ENCODE measurements around the gene GABRR1.
"Not testable (repeated sequence)": the region's sequence is repeated elsewhere in the genome, so short reads cannot be mapped to it uniquely, and the experiment has no call there.

GABRR1 gene

DNA sequence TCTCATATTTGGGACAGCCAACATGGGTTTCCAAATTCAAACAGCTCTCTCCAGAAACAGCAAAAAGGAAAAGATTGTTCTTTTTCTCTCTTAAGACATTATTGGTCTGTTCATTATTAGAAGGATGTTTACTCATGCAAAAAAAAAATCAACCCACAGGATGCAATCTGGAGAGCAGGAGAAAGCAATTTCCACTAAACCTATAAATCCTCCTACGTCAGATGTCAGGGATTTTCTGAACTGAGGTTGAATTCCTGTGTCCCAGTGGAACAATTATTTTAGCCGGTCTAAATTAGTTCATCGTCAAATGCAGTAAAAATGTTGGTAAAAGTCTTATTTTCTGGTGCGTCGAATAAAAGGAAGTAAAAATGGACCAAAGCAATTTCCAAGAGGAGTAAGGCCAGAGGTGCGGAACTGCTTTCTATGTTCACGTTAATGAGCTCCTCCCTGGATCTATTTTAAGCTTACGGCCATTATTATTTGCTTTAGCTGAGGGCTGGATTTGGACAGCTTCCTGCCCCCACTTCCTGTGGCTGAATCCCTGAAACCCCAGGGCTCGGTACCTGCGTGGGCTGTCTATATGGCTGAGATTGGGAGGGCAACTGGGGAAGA, at the start of gene GABRR1:
Gene GABRR1 (minus strand): TSS at position 60 of the 612 bp plus-strand sequence. CDS start 36 bp downstream, at position 24.
- DNase-seq, result no peak

DNA sequence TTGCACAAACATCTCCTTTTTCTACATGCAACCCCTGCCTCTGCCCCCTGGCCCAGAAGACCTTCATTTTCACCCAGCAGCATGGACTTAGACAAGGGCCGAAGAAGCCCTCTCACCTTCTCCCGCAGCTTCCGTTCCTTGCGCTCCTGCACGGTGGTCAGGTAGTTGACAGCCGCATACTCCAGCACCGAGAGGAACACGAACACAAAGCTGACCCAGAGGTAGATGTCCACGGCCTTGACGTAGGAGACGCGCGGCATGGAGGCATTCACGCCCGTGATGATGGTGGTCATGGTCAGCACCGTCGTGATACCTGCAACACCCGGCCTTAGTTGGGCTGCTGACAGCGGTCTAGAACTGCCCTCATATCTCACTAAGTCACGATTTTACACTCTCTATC, 47.1 kb upstream of the GABRR1 start:
- DNase-seq, result no peak

DNA sequence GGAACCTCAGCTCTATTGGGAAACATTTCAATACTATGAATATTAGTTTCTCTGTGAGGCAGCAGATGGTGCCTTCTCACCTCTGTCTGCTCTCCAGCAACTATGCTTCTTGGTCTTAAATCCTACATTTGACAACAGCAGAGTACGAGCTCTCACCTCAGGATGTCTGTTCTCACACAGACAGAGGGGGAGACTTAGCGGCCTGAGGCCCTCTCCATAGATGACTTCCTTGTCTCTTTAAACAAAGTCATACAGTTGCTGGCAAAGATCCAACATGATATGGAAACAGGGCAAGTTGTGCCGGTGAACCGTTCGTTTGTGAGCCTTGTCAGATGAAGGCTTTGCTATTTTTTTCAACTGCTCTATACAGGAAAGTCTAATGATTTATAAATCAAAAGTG, 43.7 kb upstream of the GABRR1 start:
- no peak for DNase-seq

DNA sequence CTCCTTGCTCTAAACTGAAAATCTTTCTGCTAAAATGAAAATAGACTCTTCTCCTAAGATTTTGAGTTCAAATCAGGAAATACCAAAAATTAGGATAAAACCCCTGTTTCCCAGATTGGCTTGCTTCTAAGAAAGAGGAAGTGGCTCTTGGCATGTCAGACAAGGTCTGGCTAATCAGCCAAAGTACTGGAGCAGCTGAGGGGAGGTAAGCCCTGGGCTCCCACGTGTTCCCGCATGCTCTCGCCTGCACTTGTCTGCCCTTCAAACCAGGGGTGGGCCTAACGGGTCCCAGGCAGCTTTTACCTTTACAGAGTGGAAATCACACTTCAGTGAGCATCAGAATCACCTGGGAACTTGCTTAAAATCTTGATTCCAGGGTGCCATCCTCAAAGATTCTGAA, 43.2 kb upstream of the GABRR1 start:
- DNase-seq, result no peak

DNA sequence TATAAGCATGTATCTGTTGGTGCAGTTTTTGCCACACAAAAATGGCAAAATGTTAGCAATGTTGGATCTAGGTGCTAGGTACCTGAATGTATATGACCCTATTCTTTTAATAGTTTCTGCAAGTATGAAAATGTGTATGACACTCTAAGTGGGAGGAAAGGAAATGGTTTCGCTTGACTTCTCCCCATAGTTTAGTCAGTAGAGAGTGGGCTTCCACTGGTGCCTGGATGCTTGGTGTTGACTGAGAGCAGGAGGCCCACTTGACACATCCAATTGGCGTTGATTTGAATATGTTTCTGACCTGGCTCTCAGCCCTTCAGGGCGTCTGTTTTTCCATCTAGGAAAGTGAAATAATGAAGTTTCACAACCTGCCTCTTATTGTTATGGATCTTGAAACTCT, 41.8 kb upstream of the GABRR1 start:
- DNase-seq, result no peak

DNA sequence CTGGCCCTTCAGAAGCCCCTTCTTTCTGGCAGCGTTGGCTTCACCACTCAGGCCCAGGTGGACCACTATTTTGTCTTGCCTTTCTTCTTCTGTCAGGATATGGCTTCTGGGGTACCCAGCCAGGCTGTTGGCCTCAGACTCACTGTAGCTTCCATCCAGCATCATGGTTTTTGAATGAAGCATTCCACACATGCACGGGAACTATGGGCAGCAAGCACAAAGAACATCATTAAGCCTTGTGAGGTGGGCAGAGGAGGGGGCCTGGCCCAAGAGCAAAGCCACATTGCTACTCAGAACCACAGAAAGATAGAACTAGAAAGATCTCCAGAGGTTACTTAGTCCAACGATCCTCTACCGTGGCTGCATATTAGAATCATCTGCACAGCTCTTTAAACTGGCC, 40.6 kb upstream of the GABRR1 start:
- no peak for DNase-seq

DNA sequence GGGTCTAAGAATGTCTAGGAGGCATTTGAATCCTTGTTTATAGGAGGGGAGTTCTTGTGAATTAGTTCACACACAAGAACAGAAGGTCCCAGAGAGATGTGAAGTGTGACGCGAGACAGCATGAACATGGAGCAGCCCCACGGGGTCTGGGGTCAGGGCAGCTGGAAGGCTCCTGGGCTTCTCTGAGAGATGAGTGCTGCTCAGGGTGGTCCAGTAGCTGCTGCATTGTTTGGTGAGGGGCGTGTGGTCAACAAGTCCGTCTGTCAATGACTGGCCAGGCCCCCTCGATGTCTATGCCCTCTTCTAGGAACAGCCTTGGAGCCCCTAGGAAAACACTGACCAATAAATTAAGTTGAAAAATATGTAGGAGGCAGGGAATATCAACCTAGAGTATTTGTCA, 40.2 kb upstream of the GABRR1 start:
- no peak for DNase-seq

DNA sequence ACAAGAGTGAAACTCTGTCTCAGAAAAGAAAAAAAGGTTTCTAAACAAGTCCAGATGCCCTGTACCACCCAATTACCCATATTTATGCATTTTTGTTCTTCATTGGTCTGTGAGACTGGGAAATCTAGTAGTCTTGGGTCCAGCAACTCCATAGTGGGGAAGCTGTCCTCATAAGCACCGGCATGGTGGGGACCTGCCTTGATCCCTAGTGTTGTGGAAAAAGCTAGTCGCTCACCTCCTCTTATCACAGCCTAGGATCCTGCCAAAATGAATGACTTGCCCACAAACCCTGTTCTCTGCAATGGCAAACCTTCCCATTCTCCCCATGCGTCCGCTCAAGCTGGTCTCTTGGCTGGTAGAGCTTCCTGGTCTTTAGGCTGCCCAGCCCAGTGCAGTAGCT, 38.3 kb upstream of the GABRR1 start:
- DNase-seq, result no peak

DNA sequence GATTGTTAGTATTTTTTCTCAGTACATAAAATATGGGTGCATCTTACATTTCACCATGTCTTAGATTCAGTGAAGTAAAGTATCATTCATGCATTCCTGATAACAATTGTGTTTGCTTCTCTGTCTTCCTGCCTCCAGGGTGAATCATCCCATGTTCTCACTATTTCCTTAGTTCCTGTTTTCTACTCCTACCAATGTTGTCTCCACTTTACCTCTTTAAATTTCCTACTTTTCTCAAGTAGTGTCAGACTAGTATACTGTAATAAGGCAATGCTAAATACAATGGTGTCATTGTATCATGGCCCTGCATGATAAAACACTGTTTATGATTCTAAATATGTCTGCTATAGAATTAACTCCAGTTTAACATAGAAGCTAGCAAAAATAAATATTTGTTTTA, 37.4 kb upstream of the GABRR1 start:
- DNase-seq, result no peak

DNA sequence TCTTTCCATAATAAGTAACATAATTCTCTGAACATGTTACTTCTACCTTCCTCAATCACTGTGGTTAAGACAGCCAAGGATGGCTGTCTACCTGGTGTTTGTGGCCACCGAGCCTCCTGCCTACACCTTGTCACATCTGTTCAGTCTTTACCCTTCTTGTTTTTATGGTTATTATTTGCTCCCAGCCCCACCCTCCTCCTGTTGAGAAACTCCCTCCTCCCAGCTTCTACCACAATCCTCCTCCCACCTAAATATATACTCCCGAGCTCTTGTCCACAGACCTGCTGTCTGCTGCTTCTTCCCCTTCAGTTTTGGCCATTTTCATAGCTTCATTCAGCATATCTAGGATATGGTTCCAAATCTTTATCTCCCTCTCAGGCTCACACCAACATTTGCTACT, 35.7 kb upstream of the GABRR1 start:
- no peak for DNase-seq

DNA sequence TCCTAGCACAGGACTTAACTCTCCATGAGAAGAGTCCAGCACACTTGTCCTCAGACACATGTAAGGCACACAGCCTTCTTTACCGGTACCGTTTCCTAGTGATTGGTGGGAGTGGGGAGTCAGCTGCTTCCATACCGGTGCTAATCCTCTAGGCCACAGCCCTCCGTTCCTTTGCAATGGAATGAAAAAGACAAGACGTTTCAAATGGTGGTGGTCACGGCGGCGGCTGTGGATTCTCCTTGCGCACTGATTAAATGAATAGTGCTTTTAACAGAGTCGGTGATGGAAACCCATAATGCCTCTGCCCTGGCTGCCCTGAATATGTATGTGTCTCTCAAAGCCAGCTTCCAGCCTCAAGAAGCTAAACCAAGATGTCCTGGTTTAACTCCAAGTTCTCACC, 34.8 kb upstream of the GABRR1 start:
- DNase-seq, result no peak

DNA sequence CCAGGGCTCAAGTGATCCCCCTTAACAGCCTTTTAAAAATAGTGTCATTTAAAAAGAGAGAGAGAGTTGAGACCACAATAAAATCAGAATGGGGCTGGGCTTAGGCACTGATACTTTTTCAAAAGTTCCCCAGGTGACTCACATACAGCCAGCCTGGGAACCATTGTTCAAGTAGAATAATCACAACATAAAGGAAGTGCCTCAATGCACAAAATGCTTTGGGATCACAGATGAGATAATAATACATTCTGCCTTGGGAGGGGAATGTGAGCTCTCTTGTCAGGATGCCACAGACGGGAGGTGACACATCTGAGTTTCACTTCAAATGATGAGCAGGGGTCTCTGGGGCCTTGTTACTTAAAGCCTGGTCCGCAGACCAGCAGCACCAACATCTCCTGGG, 34.0 kb upstream of the GABRR1 start:
- DNase-seq, result no peak

DNA sequence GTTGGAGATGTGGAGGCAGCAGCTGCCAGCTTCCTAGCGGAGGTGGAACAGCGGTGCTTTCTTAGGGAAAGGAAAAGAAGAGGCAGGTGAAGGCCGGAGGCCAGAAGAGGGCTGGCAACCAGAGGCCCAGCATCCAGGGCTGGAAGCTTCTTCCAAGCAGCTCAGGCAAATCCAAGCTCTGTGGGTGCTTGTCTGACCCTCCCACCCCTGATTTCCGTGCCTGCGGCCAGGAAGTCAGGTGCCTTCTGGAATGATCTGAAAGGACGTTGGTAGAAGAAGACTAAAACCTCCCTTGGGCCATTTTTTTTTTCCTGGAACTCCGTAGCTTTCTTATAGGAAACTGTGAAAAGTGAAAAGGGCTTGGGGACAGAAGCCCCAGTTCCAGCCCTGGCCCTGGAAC, 33.1 kb upstream of the GABRR1 start:
- no peak for DNase-seq

DNA sequence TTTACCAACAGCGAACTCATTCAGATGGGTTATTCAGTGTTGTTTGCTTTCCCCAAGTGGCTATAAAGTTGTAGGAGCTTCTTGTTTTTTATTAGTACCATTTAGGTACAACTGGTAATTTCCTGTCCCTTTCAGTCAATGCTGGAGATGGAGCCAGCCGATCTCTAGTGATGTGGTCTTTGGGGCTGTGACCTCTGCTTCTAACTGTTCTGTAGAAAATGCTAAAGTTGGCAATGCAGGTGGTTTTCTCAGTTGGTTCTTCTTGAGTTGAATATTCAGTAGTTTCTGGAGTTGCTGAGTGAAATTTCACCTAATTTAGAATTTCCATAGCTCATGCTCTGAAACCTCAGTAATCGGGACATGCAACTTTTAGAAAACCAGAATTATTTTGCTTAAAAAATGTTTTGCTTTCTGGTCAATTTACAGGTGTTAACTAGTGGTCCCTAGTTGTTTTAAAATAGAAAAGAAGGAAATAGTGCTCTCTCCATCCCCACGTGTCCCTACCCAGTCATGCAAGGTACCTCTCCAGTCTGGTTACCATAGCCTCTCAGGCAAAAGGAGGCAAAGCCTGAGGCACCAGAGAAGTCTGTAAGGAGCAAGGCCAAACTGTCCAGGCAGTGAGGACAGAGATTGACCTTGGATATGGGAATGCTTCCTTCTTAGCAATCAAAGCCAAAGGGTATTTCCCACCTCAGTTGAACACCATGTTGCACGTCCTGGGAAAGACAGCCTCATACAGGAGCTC, 27.3 kb upstream of the GABRR1 start:
- DNase-seq, result no peak

DNA sequence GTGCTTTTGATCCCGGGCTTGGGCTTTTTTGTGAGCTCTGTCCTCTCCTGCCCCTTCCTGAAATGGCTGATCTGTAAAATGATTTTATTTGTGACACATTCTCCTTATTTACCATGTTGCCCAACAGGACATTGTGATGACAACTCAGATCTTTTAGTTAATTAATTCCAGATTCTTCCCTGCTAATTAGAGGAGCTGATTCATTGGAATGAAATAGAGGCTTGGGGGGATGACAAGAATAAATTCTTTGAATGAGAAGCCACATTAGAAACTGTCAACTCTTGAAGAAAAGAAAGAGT, 26.1 kb upstream of the GABRR1 start:
- no peak for DNase-seq

DNA sequence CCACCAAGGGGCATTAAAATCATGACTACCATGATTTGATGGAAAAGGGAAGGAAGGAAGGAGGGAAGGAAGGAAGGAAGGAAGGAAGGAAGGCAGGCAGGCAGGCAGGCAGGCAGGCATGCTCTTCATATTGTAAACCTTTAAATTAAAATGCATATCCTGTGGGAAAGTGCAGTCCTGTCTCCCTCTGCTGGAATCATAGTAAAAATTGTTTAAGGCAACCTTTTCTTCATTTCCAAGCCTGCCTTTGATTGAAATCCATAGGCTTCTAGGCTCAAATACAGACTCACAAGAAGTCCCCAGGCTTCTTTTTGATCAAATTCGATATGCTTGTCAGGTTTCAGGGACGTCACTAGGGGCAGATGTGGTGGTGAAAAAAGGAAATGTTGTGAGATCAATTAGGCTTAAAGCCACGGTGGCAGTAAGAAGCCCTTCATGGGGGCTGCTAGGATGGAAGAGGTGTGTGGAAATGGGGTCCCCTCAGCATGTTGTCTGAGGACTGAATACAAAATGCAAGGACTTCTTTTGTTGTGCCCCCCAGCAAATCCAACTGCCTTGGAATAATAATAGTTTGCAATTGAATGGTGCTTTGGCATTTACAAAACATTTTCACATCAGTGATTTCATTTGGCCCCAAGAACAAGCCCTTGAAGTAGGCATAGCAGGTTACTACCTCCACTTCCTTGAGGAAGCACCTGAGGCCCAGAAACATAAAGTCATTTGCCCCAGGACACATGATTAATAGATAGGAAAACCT, 25.6 kb upstream of the GABRR1 start:
- peak in 1 of 2 donors; percentile 42 for DNase-seq

DNA sequence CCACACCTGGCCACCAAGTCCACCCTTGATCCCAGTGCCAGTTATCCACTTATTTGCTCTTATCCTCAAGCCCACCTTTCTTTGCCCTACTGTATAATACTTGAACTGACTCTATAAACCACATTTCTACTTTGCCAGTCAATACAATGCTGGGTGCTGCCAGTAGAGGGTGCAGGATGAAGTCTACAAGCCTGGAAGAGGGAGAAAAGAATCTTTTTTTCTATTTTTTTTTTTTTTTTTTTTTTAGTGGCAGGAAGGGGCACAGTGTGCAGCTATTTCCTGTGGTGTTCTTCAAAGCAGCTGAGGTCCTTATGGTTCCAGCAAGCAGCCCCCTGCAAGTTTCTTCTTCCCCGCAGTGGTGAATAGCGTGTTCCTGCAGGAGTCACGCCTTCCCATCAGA, 22.2 kb upstream of the GABRR1 start:
- DNase-seq, result peak; percentile 13 to 52

DNA sequence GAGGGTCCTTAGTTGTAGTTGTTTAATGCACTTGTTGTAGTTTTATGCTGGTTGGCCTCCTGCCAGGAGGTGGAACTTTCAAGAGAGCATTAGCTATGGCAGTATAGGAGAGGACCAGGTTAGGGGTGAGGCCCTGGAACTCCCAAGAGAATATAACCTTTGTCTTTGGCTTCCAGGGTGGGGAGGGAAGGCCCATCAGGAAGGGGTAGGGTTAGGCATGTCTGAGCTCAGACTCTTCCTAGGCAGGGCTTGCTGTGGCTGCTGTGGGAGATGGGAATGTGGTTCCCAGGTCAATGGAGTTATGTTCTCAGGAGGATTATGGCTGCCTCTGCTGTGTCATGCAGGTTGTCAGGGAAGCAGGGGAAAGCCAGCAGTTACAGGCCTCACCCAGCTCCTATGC, 20.0 kb upstream of the GABRR1 start:
- no peak for DNase-seq

DNA sequence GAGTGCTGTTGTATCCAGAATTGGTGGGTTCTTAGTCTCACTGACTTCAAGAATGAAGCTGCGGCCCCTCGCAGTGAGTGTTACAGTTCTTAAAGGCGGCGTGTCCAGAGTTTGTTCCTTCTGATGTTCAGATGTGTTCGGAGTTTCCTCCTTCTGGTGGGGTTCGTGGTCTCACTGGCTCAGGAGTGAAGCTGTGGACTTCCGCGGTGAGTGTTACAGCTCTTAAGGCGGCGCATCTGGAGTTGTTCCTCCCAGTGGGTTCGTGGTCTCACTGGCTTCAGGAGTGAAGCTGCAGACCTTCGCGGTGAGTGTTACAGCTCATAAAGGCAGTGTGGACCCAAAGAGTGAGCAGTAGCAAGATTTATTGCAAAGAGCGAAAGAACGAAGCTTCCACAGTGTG, 16.4 kb upstream of the GABRR1 start:
- DNase-seq, result not testable (repeated sequence)

DNA sequence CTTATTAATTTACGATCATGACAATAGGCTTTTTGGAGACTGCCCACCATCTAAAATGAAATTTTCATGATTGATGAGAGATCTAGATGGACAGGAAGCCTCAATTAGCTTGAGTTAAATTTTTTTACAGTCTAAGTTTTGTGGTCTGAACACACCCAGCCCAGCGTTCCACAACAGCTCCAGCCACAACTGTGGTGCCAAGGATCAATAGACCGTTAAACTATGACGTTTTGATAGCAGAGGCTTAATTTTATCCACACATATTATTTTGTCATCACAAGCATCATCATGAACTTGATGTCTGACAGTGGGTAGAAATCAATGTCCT, 5.5 kb upstream of the GABRR1 start:
- DNase-seq, result no peak

DNA sequence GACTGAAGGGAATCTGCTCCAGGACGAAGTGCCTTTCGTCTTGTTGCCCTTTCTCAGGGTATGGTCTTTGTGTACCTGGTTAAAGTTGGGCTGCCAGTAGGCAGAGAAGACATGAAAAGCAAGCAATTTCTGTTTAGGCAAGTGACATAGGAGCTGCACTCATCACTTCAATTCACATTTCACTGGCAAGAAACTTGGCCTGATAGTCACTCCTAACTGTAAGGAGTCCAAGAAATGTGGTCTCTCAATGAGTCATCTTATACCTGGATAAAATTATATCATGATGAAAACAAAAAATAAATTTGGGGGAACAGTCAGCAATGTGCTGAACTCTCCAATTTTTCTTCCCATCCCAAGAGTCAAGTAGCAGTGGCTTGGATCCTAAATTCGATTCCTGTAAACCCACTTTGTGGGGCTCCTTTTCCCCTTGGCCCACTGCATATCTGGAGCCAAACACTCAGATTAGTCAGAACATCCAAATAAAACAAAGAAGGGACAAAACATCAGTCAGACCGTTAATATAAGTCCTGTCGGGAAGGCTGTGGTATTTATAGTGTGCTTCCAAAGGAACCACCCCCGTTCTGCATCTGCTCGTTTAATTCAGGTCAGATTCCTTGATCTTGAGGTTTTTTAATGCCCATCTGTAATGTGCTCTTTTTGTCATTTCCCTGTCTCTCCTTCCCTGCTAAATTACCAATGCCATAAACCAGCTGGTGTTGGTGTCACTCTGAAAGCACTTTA, 5.0 kb upstream of the GABRR1 start:
- no peak for DNase-seq

DNA sequence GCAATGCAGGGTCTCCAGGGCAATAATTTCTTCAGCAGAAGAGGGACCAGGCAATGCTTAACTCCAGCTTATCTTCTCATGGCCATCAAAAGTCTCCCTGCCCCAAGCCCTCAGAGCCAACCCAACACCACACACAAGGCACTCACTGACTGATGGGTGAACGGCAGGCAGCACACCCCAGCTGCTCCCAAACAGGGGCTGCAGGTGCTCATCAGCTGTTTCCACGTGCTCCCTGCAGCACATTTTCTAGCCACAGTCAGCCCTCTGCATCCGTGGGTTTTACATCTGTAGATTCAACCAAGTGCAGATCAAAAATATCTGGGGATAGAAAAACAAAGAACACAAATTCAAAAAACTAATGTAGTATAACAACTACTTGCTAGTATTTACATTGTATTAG, 4.0 kb upstream of the GABRR1 start:
- no peak for DNase-seq

DNA sequence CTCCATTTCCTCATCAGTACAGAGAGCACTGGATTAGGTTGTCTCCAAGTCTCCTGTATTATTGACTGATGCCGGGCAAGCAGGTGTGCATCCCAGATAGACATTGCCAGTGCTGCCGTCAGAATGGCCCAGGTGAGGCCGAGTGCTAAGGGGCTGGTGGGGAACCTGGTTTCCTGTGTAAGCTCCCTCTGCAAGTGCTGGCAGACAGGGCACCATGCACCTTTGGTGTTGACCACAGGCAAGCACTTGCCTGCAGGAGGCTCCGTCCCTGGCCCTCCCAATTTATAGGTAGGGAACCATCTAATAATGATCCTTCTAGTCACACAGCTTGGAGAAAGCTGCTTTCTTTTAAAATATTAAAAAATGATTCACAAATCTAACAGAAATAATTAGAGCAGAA, 747 bp downstream of the GABRR1 start:
- no peak for DNase-seq

DNA sequence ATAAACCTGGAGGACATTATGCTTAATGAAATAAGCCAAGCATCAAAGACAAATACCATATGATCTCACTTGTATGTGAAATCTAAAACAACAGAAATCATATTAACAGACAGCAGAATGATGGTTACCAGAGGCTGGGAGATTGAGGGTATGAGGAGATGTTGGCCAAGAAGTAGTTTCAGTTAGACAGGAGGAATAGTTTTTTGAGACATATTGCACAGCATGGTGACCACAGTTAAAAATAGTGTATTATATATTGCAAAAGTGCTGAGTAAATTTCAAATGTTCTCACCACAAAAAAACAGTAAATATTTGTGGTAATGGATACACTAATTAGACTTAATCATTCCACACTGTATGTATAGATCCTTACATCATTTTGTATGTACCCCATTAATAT, 1.8 kb downstream of the GABRR1 start:
- no peak for DNase-seq

All from CD4-positive, alpha-beta T cell treated with Interferon alpha-2 for 1 hour (primary cell).